ENCODE results near the gene SCGB1C1. TPM values are rescaled to one million over a fixed set of nuclear protein-coding genes. Genes with fewer than 3 reads are reported as not detected.

SCGB1C1 gene
- total and polyA plus RNA-seq, 2 of the 8 experiments (the other 6 are each of a cell fraction or from before 2014, with no cell fraction given): not detected

DNA sequence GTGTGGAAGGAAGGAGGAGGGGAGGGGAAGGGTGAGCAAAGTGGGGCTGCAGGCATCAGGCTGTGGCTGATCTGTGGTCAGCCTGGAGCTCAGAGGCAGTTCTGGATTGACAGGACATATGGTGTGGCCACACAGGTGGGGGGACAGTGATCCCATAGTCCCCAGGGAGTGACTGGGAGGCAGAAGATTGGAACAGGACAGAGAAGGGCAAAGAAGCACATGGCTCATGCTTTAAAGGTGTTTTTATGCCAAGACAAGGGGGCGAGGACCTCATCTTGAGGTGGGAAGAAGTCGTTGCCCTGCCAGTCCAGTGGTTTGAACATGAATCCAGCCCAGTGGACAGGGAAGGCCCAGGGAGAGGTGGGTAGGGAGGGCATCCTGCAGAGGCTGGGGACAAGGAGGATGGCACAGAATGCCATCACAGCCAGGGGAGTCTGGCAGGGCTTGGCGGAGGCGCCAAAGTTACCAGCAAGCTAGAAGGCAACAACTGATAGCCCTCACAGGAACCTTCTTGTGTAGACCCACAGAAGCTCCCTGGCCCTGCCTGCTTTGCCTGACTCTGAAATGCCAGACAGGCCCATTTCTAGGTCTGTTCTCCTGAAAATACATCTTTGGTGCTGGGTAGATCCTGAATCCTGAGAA is 11.2 kb downstream of the SCGB1C1 start:
- peaks cover 0 to 14% of the 10 kb centered on the region in 2 experiments; a peak in 3 of 4 replicates for H3K79me2 ChIP-seq (ENCODE audit: control insufficient read depth in 1 of 2, insufficient read depth in 2 of 2, low read length in 2 of 2)
- peaks cover 0 to 27% of the 10 kb centered on the region in 2 experiments for H4K20me1 ChIP-seq (replicated peaks in 1 of 2; ENCODE audit: control insufficient read depth in 1 of 2, insufficient read depth in 2 of 2, low read length in 2 of 2)
- WGBS, 2 experiments (ENCODE audit: extremely low coverage in 1 of 2, insufficient coverage in 1 of 2, insufficient read length in 1 of 2, insufficient replicate concordance in 2 of 2, low coverage in 1 of 2, low lambda C conversion rate in 2 of 2, missing lambda C conversion rate in 1 of 2): 78% methylated on average over 4 of the region's 4 CpGs; no CpG with 5 or more reads in 1 of the 2 experiments
- TF ChIP-seq SIRT6 (IDR thresholded peaks at IDR 0.05; ENCODE audit: low read length) (no peak), CBX5 (IDR thresholded peaks at IDR 0.05; ENCODE audit: low read depth, low read length) (no peak), RXRA (IDR thresholded peaks at IDR 0.05; ENCODE audit: insufficient read depth, low read depth, low read length) (no peak), SIN3A (conservative IDR thresholded peaks at IDR 0.05 in 1 of 2, IDR thresholded peaks at IDR 0.05 in 1 of 2; ENCODE audit: low read depth in 1 of 2, low read length in 2 of 2) (no peak), JUN (IDR thresholded peaks at IDR 0.05; ENCODE audit: low read depth, low read length) (no peak), SP2 (IDR thresholded peaks at IDR 0.05; ENCODE audit: low read length) (no peak), BCL11A (IDR thresholded peaks at IDR 0.05; ENCODE audit: low read depth in 2 of 2, low read length in 2 of 2) (no peak), SP4 (IDR thresholded peaks at IDR 0.05; ENCODE audit: low read length) (no peak)
- TF ChIP-seq, protein P1, sequence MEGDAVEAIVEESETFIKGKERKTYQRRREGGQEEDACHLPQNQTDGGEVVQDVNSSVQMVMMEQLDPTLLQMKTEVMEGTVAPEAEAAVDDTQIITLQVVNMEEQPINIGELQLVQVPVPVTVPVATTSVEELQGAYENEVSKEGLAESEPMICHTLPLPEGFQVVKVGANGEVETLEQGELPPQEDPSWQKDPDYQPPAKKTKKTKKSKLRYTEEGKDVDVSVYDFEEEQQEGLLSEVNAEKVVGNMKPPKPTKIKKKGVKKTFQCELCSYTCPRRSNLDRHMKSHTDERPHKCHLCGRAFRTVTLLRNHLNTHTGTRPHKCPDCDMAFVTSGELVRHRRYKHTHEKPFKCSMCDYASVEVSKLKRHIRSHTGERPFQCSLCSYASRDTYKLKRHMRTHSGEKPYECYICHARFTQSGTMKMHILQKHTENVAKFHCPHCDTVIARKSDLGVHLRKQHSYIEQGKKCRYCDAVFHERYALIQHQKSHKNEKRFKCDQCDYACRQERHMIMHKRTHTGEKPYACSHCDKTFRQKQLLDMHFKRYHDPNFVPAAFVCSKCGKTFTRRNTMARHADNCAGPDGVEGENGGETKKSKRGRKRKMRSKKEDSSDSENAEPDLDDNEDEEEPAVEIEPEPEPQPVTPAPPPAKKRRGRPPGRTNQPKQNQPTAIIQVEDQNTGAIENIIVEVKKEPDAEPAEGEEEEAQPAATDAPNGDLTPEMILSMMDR (IDR thresholded peaks at IDR 0.05; ENCODE audit: control extremely low read depth in 1 of 3, insufficient read depth in 1 of 3, low read depth in 1 of 3, low read length in 3 of 3): no peak
- TF ChIP-seq, protein P2, sequence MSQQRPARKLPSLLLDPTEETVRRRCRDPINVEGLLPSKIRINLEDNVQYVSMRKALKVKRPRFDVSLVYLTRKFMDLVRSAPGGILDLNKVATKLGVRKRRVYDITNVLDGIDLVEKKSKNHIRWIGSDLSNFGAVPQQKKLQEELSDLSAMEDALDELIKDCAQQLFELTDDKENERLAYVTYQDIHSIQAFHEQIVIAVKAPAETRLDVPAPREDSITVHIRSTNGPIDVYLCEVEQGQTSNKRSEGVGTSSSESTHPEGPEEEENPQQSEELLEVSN (IDR thresholded peaks at IDR 0.05): no peak

More for the DNA sequence above, 11.2 kb downstream of the SCGB1C1 start:
- Histone ChIP-seq H3K18ac (ENCODE audit: extremely low read depth, low read length) (no peak overlapping the region), H3K4me1 (replicated peaks in 1 of 4; ENCODE audit: control insufficient read depth in 3 of 4, insufficient read depth in 4 of 4, low read length in 3 of 4) (peaks cover 0 to 13% (median 3%) of the 10 kb centered on the region in 4 experiments; a peak in 5 of 7 replicates), H3K56ac (replicated peaks; ENCODE audit: insufficient read length, low read depth, low read length) (no peak overlapping the region), H2BK12ac (ENCODE audit: low read depth, low read length) (no peak overlapping the region), H3K23ac (ENCODE audit: insufficient read length) (no peak overlapping the region), H2BK20ac (ENCODE audit: low read length) (no peak overlapping the region), H3K14ac (ENCODE audit: insufficient read length) (no peak overlapping the region), H3K79me1 (ENCODE audit: low read depth, low read length) (peaks cover 6% of the 10 kb centered on the region), H3K4ac (replicated peaks; ENCODE audit: insufficient read length, low read depth, low read length) (no peak overlapping the region), H4K91ac (replicated peaks; ENCODE audit: insufficient read length, low read length) (no peak overlapping the region), H2BK5ac (ENCODE audit: low read depth, low read length) (no peak overlapping the region), H2BK120ac (replicated peaks; ENCODE audit: low read depth, low read length) (no peak overlapping the region), H4K8ac (ENCODE audit: extremely low read depth, insufficient read depth, low read length) (no peak overlapping the region), H3K4me3 (ENCODE audit: extremely low read depth in 1 of 4, insufficient read depth in 2 of 4, low read depth in 3 of 4, low read length in 4 of 4) (no peak overlapping the region), H3K27ac (ENCODE audit: low read depth, low read length) (no peak overlapping the region), H3K9ac (replicated peaks in 1 of 4; ENCODE audit: extremely low read depth in 1 of 4, low read depth in 3 of 4, low read length in 3 of 4) (no peak overlapping the region), H3K9me3 (ENCODE audit: insufficient read depth in 2 of 2, low read depth in 1 of 2, low read length in 1 of 2) (no peaks in the 10 kb centered on the region), H3K23me2 (ENCODE audit: low read depth, low read length) (peaks cover 20% of the 10 kb centered on the region), H4K5ac (ENCODE audit: insufficient read length, low read depth, low read length) (no peak overlapping the region), H2BK15ac (ENCODE audit: low read length) (no peak overlapping the region), H2AFZ (ENCODE audit: low read length) (no peak overlapping the region), H3K27me3 (replicated peaks in 1 of 4; ENCODE audit: control insufficient read depth in 3 of 4, extremely low read depth in 1 of 4, insufficient read depth in 3 of 4, low read length in 3 of 4) (no peaks in the 10 kb centered on the region), H3K36me3 (ENCODE audit: control insufficient read depth in 2 of 4, insufficient read depth in 4 of 4, low read length in 3 of 4) (peaks cover 0 to 10% (median 3%) of the 10 kb centered on the region in 4 experiments; a peak in 6 of 8 replicates), H3K4me2 (ENCODE audit: insufficient read depth in 1 of 2, low read depth in 2 of 2, low read length in 2 of 2) (no peak overlapping the region), H2AK5ac (ENCODE audit: low read depth, low read length) (no peak overlapping the region)
- ChIA-PET POLR2A (ENCODE audit: partially characterized antibody) (no interaction called here), CTCF (ENCODE audit: partially characterized antibody) (interaction anchor here (0.6 to 1.3 kb wide), 3 partner anchors 34 to 158 kb away, joined by 3 to 5 read pairs (median 4); no protein-coding TSS in a partner anchor)
- DNase-seq (ENCODE audit: low read depth in 1 of 2, low spot score in 2 of 2): peak in 1 of 2 experiments; percentile 26
- FAIRE-seq: no peak

All from H1 (cell line).